ENCODE measurements around the gene TSPAN18.

GRCh38 chr11:44877571-44878497, 151.1 kb downstream of the TSPAN18 start:
- TF ChIP-seq CTCF (IDR thresholded peaks at IDR 0.05) (no peak), POLR2A (IDR thresholded peaks at IDR 0.05) (no peak), POLR2AphosphoS5 (IDR thresholded peaks at IDR 0.05) (no peak)

All from gastroesophageal sphincter (tissue), 3 donors.